GM18498 (cell line): Measurements from ENCODE around the gene APOBEC3G.
"Not testable (repeated sequence)": the region's sequence is repeated elsewhere in the genome, so short reads cannot be mapped to it uniquely, and the experiment has no call there.

Source experiments
- ATAC-seq: cut with Tn5 transposase; IDR thresholded peaks from one replicate; pipeline ENCODE4 v1.9.1; 2021; ENCODE audit warnings: mild to moderate bottlenecking, moderate library complexity; ENCODE audit not compliant: unreplicated experiment

Gene APOBEC3G

GRCh38 chr22:39077026-39077840 is at the start of gene APOBEC3G:
APOBEC3G (plus strand) TSS chr22:39077275; CDS start chr22:39077362, 87 bp downstream.
- peak; percentile 78 for ATAC-seq

DNA sequence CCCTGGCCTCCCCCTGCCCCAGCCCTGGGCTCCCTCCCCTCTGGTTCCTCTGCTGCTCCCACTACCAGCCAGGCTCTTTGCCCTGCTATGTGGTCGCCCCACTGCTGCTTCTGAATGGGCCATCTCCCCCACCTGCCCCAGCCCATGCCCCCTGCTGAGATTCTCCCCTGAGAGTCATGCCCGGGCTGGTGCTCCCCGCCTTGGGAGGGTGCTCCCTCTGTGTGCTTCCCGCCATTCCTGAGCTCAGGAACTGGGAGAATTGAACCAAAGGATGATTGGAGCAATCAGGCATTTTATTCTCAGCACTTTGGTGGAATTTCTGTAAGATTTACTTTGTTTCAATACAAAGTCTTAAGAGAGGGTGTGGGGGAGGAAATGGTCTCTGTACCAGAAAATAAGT is 49.4 kb upstream of the APOBEC3G start:
- no peak for ATAC-seq

DNA sequence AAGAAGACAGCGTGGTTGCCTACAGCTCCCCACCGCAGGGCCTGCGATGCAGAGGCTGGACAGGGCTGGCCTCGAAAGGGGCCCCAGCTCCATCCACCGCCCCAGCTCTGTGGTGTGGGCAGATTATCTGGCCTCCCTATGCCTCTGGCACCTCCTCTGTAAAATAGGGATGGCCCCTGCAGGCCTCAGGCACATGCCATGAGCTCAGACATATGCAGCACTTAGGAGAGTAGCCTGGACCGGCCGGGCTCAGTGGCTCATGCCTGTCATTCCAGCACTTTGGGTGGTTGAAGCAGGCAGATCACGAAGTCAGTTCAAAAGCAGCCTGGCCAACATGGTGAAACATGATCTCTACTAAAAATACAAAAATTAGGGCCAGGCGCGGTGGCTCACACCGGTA is 48.8 kb upstream of the APOBEC3G start:
- no peak for ATAC-seq

DNA sequence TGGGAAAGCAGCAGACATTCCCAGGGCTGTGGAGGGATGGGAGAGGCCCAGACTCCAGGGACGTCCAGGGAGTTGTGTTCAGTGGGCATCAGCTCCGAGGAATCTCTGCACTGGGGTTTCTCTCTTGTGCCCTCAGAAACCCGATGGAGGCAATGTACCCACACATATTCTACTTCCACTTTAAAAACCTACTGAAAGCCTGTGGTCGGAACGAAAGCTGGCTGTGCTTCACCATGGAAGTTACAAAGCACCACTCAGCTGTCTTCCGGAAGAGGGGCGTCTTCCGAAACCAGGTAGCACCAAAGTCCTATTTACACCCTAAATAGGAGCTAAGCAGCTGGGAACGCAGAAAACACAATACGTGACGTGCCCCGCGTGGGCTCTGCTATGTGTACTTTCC is 47.8 kb upstream of the APOBEC3G start:
- ATAC-seq: no peak

DNA sequence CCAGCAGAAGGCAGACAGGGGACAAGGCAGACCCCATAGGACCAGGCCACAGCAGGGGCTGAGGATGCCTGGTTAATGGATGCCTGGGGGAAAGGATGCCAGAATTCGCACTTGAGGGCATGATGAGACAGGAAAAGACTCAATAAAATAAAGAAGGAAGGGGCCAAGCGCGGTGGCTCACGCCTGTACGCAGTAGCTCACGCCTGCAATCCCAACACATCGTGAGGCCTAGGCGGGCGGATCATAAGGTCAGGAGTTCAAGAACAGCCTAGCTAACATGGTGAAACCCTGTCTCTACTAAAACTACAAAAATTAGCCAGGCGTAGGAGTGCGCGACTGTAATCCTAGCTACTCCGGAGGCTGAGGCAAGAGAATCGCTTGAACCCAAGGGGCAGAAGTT is 46.4 kb upstream of the APOBEC3G start:
- no peak for ATAC-seq

DNA sequence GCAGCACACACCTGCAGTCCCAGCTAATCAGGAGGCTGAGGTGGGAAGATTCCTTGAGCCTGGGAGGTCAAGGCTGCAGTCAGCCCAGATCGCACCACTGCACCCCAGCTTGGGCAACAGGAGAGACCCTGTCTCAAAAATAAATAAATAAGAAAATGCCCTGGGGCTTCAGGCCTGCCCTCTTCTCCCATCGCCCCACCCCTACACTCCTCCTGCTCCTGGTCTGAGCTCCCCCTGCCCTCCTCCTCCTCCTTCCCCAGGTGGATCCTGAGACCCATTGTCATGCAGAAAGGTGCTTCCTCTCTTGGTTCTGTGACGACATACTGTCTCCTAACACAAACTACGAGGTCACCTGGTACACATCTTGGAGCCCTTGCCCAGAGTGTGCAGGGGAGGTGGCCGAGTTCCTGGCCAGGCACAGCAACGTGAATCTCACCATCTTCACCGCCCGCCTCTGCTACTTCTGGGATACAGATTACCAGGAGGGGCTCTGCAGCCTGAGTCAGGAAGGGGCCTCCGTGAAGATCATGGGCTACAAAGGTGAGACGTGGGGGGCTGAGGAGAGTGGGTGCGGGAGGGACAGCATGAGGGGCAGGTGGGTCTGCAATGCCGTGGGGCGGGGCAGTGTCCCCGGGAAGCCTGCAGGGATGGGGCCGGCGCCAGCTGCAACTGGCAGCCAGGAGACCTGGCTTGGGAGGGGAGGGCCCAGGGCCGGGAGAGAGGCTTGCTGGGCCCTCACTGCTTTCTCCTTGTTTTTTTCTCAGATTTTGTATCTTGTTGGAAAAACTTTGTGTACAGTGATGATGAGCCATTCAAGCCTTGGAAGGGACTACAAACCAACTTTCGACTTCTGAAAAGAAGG is 45.4 kb upstream of the APOBEC3G start:
- not testable (repeated sequence) for ATAC-seq

- not testable (repeated sequence) for ATAC-seq
Measured at GRCh38 chr22:39037071-39037470, 40.0 kb upstream of the APOBEC3G start.

- no peak for ATAC-seq
Measured at GRCh38 chr22:39039306-39040126, 37.6 kb upstream of the APOBEC3G start.

DNA sequence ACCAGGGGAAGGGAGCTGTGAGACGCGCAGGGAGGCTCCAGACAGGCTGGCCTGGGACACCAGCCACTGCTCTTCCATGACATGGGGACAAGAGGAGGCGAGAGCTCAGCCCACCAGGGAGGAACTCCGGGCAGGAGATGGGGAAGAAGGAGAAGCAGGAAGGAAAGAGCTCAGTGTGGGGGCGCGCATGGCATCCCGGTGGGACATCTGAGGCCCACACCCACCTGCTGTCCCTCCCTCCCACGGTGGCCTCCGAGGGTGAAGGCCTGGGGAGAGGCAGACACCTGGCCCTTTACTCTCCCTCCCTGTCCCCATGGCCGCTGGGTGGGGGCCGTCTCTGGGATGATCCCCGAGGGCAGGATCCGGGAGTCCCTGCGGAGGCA is 36.9 kb upstream of the APOBEC3G start:
- ATAC-seq: not testable (repeated sequence)

DNA sequence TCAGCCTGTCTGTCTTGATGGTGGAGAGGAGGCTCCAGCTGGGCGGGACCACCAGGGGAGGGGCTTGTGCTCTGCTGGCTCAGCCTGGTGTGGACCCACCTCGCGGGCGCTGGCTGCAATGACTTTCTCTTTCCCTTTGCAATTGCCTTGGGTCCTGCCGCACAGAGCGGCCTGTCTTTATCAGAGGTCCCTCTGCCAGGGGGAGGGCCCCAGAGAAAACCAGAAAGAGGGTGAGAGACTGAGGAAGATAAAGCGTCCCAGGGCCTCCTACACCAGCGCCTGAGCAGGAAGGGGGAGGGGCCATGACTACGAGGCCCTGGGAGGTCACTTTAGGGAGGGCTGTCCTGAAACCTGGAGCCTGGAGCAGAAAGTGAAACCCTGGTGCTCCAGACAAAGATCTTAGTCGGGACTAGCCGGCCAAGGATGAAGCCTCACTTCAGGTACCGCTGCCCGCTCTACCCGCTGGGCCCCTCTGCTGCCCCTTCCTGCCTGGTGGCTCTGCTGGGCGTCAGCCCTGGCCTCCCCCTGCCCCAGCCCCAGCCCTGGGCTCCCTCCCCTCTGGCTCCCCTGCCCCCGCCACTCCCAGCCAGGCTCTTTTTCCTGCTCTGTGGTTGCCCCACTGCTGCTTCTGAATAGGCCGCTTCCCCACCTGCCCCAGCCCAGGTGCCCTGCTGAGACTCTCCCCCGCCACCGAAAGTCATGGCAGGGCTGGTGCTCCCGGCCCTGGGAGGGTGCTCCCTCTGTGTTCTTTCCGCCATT is 36.4 kb upstream of the APOBEC3G start, which contains the start of gene APOBEC3F:
Gene APOBEC3F (plus strand): TSS at position 327 of the 759 bp plus-strand sequence. CDS start 97 bp downstream, at position 424.
- peak; percentile 88 for ATAC-seq

DNA sequence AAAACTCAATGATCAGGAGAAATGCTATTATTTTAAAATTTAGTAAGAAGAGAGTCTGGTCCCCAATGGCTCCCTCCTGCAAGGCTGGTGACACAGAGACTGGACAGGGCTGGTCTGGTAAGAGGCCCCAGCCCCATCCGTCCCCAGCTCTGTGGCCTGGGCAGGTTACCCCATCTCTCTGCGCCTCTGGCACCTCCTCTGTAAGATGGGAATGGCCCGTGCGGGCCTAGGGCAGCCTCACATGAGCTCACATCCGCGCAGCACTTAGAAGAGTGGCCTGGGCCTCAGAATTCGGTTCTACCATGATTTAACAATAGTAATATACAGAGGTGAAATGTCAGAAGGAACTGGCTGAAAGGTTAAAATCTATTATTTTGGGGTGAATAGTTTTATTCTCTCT is 35.2 kb upstream of the APOBEC3G start:
- no peak for ATAC-seq

DNA sequence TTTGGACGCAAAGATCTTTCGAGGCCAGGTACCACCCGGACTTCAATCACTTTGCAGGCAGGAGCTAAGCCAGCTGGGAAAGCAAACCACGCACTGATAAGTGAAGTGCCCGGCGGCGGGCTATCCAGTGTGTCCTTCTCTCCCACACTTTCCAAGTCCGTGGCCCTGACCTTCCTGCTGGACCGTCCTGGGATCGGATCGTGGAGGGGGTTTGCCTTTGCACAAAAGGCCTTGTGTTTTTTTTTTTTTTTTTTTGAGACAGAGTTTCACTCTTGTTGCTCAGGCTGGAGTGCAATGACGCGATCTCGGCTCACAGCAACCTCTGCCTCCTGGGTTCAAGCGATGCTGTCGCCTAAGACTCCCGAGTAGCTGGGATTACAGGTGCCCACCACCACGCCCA is 34.0 kb upstream of the APOBEC3G start:
- not testable (repeated sequence) for ATAC-seq

- ATAC-seq: not testable (repeated sequence)
Measured at GRCh38 chr22:39045136-39045535, 31.9 kb upstream of the APOBEC3G start.

DNA sequence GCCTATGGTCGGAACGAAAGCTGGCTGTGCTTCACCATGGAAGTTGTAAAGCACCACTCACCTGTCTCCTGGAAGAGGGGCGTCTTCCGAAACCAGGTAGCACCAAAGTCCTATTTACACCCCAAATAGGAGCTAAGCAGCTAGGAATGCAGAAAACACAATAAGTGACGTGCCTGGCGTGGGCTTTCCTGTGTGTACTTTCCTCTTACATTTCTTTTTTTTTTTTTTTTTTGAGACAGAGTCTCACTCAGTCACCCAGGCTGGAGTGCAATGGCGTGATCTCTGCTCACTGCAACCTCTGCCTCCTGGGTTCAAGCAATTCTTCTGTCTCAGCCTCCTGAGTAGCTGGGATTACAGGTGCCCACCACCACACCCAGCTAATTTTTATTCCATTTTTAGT is 27.6 kb upstream of the APOBEC3G start:
- not testable (repeated sequence) for ATAC-seq

DNA sequence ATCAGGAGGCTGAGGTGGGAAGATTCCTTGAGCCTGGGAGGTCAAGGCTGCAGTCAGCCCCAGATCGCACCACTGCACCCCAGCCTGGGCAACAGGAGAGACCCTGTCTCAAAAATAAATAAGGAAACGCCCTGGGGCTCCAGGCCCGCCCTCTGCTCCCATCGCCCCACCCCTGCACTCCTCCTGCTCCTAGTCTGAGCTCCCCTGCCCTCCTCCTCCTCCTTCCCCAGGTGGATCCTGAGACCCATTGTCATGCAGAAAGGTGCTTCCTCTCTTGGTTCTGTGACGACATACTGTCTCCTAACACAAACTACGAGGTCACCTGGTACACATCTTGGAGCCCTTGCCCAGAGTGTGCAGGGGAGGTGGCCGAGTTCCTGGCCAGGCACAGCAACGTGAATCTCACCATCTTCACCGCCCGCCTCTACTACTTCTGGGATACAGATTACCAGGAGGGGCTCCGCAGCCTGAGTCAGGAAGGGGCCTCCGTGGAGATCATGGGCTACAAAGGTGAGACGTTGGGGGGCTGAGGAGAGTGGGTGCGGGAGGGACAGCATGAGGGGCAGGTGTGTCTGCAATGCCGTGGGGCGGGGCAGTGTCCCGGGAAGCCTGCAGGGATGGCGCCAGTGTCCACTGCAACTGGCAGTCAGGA is 25.1 kb upstream of the APOBEC3G start:
- not testable (repeated sequence) for ATAC-seq

GRCh38 chr22:39055658-39056057 is 21.4 kb upstream of the APOBEC3G start:
- ATAC-seq: no peak

- not testable (repeated sequence) for ATAC-seq
Measured at GRCh38 chr22:39061290-39061689, 15.8 kb upstream of the APOBEC3G start.

DNA sequence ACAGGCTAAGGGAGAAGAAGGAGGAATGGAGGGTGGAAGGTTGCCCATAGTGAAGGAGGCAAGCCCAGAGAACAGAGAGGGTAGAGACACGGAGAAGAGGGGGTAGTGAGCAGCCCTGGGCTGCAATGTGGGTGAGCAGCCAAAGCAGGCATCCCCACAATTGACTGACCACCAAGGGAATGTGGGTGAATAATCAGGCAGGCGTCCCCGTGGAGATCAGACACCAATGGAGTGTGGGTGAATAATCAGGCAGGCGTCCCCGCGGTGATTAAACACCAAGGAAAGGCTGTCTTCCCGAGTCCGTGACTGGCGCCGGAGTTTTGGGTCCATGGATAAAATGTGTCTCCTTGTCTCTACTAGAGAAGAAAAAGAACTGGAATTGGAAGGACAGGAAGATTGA is 15.1 kb upstream of the APOBEC3G start:
- not testable (repeated sequence) for ATAC-seq

GRCh38 chr22:39063904-39064303 is 13.2 kb upstream of the APOBEC3G start:
- not testable (repeated sequence) for ATAC-seq
